GM18861 (cell line): ENCODE measurements around the gene GCK.

Source experiments
- ATAC-seq: cut with Tn5 transposase; IDR thresholded peaks from one replicate; pipeline ENCODE4 v1.9.1; 2021; ENCODE audit not compliant: unreplicated experiment

GCK gene

DNA sequence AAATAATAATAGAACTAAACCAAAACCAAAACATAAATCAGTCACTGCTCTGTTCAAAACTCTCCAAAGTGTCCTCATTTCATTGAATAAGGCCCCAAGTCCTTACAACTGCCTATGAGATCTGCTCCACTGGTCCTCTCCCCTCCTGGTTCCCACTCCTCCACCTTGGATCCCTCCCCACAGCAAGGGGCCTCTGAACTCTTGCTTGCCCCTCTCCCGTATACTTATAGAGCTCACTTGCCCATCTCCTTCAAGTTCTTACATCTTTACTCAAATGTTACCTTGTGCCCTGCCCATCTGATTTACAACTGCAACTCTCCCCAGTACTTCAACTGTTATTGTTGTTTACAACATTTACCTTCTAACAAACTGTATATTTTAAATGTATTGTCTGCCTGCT lies 66.7 kb downstream of the GCK start:
- no peak for ATAC-seq

GRCh38 chr7:44121761-44122420 lies 67.3 kb downstream of the GCK start:
- no peak for ATAC-seq

DNA sequence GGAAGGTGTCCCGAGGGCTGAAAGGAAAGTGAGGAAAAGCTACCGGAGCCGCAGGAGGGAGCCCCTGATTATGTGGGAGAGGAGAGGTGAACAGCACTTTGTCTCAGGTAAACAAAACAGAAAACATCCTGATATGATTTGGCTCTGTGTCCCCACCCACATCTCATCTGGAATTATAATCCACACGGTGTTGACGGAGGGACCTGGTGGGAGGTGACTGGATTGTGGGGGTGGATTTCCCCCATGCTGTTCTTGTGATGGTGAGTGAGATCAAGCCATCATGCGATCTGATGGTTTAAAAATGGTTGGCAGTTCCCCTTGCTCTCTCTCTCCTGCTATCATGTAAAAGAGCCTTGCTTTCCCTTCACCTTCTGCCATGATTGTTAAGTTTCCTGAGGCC lies 68.8 kb downstream of the GCK start:
- ATAC-seq: no peak

DNA sequence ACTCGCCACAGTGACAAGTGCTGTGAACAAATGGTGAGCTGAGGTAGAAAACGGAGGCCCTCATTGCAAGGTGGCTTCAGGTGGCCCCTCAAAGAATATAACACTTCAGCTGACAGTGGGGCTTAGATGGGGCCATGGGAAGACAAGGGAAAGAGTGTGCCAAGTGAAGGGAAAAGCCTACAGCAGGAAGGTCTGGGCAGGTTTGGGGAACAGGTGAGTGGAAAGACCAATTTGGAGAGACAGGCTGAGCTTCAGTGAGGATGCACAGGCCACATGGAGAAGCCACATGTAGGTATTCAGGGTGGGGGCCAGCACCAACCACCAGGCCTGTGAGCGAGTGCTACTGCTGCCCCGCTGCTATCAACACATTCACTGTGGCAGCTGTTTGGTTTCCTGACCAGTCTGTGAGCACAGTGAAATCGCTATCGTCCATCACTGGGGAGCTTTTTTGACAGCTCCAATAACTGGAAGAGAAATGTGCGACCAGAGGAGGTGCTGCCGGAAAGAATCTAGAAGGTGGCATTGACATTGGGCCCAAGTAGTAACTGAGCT lies 69.3 kb downstream of the GCK start:
- ATAC-seq: no peak

GRCh38 chr7:44117801-44118429 lies 71.3 kb downstream of the GCK start:
- no peak for ATAC-seq

- ATAC-seq: no peak
These were observed 72.2 kb downstream of the GCK start for GRCh38 chr7:44116789-44117666.

DNA sequence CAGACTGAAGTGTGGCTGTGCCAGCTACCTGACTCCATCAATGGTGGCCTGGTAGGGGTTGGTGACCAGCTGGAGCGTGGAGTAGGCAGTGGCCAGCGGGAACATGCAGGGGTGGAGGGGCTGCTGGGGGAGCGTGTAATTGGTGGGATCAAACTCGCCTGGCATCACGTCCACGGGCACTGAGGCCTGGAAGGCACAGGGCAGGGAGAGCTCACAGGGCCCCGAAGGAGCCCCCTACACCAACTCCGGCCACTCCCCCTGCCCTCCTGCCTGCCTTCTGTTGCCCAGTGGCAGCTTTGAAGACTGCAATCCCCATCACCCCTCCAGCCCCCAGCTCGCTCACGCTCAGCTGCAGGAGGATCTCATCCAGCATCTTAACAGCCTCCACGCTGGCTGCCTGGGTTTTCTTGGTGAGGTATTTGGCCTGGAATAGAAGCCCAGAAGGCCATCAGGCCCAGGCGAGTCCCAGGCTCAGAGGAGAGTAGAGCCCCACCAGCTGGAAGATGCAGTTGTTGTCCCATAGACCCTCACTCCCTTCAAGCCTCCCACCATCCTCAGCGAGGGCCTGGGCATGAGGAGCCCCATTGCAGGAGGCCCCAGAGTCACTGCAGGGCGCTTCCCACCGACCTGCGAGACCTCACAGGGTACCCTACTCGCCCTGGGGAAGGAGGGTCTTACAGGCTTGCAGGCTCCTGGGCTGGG lies 73.0 kb downstream of the GCK start:
- no peak for ATAC-seq

GRCh38 chr7:44114586-44115310 lies 74.5 kb downstream of the GCK start:
- ATAC-seq: no peak

- ATAC-seq: no peak
These were observed 75.4 kb downstream of the GCK start for GRCh38 chr7:44113764-44114354.

- no peak for ATAC-seq
These were observed 76.1 kb downstream of the GCK start for GRCh38 chr7:44112997-44113763.

DNA sequence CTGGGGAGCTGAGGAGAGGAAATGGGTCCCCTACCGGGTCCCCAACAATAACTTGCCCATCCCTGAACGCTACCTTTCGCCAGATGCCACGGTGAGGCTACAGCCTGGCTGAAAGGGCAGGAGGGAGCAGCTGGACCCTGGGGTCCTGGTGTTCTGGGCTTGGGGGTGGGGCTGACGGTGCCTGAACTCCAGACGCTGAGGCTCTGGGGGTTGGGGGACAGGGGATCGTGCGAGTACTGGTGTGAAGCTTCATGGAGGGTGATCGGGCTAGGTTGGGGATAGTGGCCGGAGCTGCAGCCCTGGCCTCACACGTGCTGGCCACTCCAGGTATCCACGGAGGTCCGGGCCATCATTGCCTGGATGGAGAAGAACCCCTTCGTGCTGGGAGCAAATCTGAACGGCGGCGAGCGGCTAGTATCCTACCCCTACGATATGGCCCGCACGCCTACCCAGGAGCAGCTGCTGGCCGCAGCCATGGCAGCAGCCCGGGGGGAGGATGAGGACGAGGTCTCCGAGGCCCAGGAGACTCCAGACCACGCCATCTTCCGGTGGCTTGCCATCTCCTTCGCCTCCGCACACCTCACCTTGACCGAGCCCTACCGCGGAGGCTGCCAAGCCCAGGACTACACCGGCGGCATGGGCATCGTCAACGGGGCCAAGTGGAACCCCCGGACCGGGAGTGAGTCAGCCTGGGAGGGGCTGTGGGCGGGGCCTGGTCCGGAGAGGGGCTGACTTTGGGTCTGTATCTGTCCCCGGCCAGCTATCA lies 76.8 kb downstream of the GCK start:
- ATAC-seq: no peak

GRCh38 chr7:44111761-44112160 lies 77.5 kb downstream of the GCK start:
- no peak for ATAC-seq

DNA sequence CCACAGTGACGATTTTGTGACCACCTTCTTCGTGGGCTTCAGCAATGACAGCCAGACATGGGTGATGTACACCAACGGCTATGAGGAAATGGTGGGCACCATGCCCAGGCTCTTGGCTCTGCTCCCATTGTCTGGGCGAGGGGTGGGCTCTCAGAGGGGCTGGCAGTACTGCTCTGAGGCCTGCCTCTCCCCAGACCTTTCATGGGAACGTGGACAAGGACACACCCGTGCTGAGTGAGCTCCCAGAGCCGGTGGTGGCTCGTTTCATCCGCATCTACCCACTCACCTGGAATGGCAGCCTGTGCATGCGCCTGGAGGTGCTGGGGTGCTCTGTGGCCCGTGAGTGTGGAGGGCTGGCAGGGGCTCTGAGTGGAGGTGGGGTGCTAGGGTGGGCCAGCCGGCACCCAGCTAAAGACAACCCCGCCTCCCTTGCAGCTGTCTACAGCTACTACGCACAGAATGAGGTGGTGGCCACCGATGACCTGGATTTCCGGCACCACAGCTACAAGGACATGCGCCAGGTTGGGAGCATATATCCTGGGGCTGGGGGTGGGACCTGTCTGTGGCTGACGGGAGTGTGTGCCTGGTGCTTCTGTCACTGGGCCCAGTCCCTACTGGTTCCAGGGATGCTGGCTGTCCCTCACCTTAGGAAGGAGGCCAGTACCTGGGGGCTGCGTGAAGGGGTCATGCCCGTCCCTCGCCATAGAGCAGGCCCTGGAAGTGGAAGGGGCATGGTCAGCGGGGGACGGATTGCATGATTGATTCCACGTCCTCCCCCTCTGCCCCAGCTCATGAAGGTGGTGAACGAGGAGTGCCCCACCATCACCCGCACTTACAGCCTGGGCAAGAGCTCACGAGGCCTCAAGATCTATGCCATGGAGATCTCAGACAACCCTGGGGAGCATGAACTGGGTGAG lies 78.3 kb downstream of the GCK start:
- ATAC-seq: no peak

- ATAC-seq: no peak
These were observed 79.2 kb downstream of the GCK start for GRCh38 chr7:44109991-44110390.

GRCh38 chr7:44108768-44109750 lies 80.2 kb downstream of the GCK start:
- no peak for ATAC-seq
